Stimulated activated CD4-positive, alpha-beta T cell treated with anti-CD3 and anti-CD28 coated beads, TNF-alpha, amount 100 ng/mL, for 48 hours (primary cell): ENCODE data around the gene TBL1X.

ENCODE experiments used
- DNase-seq, 3 donors: peaks; one replicate each; pipeline ENCODE4 v3.0.0-alpha.2; 2020; ENCODE audit warnings: low read depth in 3 of 3

TBL1X gene

GRCh38 chrX:9706421-9706820 is 241.6 kb downstream of the TBL1X start:
- DNase-seq: no peak

- no peak for DNase-seq
Observed at GRCh38 chrX:9707306-9708033, 242.6 kb downstream of the TBL1X start.

- no peak for DNase-seq
Observed at GRCh38 chrX:9708086-9708485, 243.2 kb downstream of the TBL1X start.

- DNase-seq: peak; percentile 36 to 74 (median 44)
Observed at GRCh38 chrX:9708923-9709553, 244.2 kb downstream of the TBL1X start.

- no peak for DNase-seq
Observed at GRCh38 chrX:9710332-9710731, 245.5 kb downstream of the TBL1X start.

GRCh38 chrX:9717376-9717775 is 252.5 kb downstream of the TBL1X start:
- no peak for DNase-seq

GRCh38 chrX:9724711-9725110 is 259.9 kb downstream of the TBL1X start:
- DNase-seq: no peak

- DNase-seq: no peak
Observed at GRCh38 chrX:9728261-9728660, 263.4 kb downstream of the TBL1X start.

- DNase-seq: no peak
Observed at GRCh38 chrX:9729171-9729885, 264.5 kb downstream of the TBL1X start.

GRCh38 chrX:9730078-9730477 is 265.2 kb downstream of the TBL1X start:
- no peak for DNase-seq

- DNase-seq: no peak
Observed at GRCh38 chrX:9730752-9731151, 265.9 kb downstream of the TBL1X start.

- DNase-seq: no peak
Observed at GRCh38 chrX:9737363-9737762, 272.5 kb downstream of the TBL1X start.

- DNase-seq: no peak
Observed at GRCh38 chrX:9738151-9738550, 273.3 kb downstream of the TBL1X start.

- no peak for DNase-seq
Observed at GRCh38 chrX:9739130-9739529, 274.3 kb downstream of the TBL1X start.

GRCh38 chrX:9745417-9746115 is 280.7 kb downstream of the TBL1X start:
- no peak for DNase-seq

- no peak for DNase-seq
Observed at GRCh38 chrX:9746148-9746888, 281.5 kb downstream of the TBL1X start.

- no peak for DNase-seq
Observed at GRCh38 chrX:9747644-9748043, 282.8 kb downstream of the TBL1X start.

GRCh38 chrX:9749146-9749692 is 284.4 kb downstream of the TBL1X start:
- no peak for DNase-seq

- DNase-seq: no peak
Observed at GRCh38 chrX:9757366-9757765, 292.5 kb downstream of the TBL1X start.

- no peak for DNase-seq
Observed at GRCh38 chrX:9758021-9758638, 293.3 kb downstream of the TBL1X start.

GRCh38 chrX:9759337-9759736 is 294.5 kb downstream of the TBL1X start:
- no peak for DNase-seq
